Endothelial cell of umbilical vein (primary cell): Measurements from ENCODE around the gene PARD3B. TPM values are rescaled to one million over a fixed set of nuclear protein-coding genes. Genes with fewer than 3 reads are reported as not detected.
A peak's percentile ranks its signal among the peaks of the same experiment; 100 is the strongest.

ENCODE experiments used
- Bru-seq: library from RNA; stranded (reverse); fragments of 400-500 nt; gene quantifications from one replicate; lab custom pipeline; 2021; lab: Mats Ljungman, UMichigan
- BruChase-seq, 2 experiments: library from RNA; stranded (reverse); fragments of 400-500 nt; gene quantifications; one replicate each; lab custom pipeline; 2021; lab: Mats Ljungman, UMichigan
- BruUV-seq: library from RNA; stranded (reverse); fragments of 400-500 nt; replicated peaks from 2 replicates; lab custom pipeline; 2021; lab: Mats Ljungman, UMichigan
- CTCF ChIA-PET: fragments of 300-600, 350-600 bp; sonication (Branson Sonifier 250); formaldehyde crosslinking; loops from one replicate; lab custom pipeline; 2021; ENCODE audit warnings: antibody characterized with exemption, inconsistent platforms; lab: Charles Lee
- POLR2A ChIA-PET: fragments of 300-600, 350-600 bp; sonication (Branson Sonifier 250); formaldehyde crosslinking; loops from one replicate; lab custom pipeline; 2021; ENCODE audit warnings: antibody characterized with exemption, inconsistent platforms; lab: Charles Lee
- DNase-seq: peaks from one replicate; pipeline ENCODE4 v3.0.0-alpha.2; 2011; ENCODE audit warnings: low read depth, low spot score
- FAIRE-seq: peaks from 2 replicates; lab custom pipeline; 2011; peaks lifted over from hg19 to GRCh38; lab: Jason Lieb, UNC
- H2AFZ ChIP-seq: 2 replicates; pipeline ENCODE4 v1.6.0; 2012; ENCODE audit warnings: low read depth, low read length, control low read depth, inconsistent platforms
- H3K27ac ChIP-seq: 2 replicates; pipeline ENCODE4 v1.5.1; 2011; ENCODE audit warnings: low read depth, mild to moderate bottlenecking, control low read depth, low read length, moderate library complexity; ENCODE audit not compliant: insufficient read depth
- H3K27me3 ChIP-seq, 2 experiments: 2 replicates each; pipeline versions ENCODE4 v1.6.0 to v1.6.1; 2011; ENCODE audit warnings: low read length in 2 of 2, mixed read lengths in 1 of 2; ENCODE audit not compliant: control insufficient read depth in 2 of 2, insufficient read depth in 2 of 2
- H3K36me3 ChIP-seq, 2 experiments: 2 replicates in 1 of 2; 3 replicates in 1 of 2; pipeline ENCODE4 v1.5.1; 2011; ENCODE audit warnings: low read length in 2 of 2, mild to moderate bottlenecking in 1 of 2, moderate library complexity in 1 of 2; ENCODE audit not compliant: control insufficient read depth in 2 of 2, insufficient read depth in 2 of 2; ENCODE audit errors: extremely low read depth in 1 of 2
- H3K4me1 ChIP-seq: 3 replicates; pipeline ENCODE4 v1.5.1; 2011; ENCODE audit warnings: mild to moderate bottlenecking, low read length; ENCODE audit not compliant: control insufficient read depth, insufficient read depth; ENCODE audit errors: extremely low read depth
- H3K4me2 ChIP-seq: 2 replicates; pipeline ENCODE4 v1.6.1; 2011; ENCODE audit warnings: low read length, control low read depth, mixed read lengths; ENCODE audit not compliant: insufficient read depth
- H3K4me3 ChIP-seq, 3 experiments: fragments of 200-600 bp in 1 of 3; sonication (generic), shearing (Covaris generic) in 1 of 3; replicated peaks in 1 of 3; 2 replicates each; pipeline ENCODE4 v1.5.1; 2011 to 2016; ENCODE audit warnings: control low read depth in 3 of 3, low read length in 3 of 3, mild to moderate bottlenecking in 2 of 3, inconsistent platforms in 1 of 3, low read depth in 1 of 3, moderate library complexity in 1 of 3; ENCODE audit not compliant: insufficient read depth in 1 of 3
- H3K79me2 ChIP-seq: 2 replicates; pipeline ENCODE4 v1.6.0; 2012; ENCODE audit warnings: low read length, inconsistent platforms; ENCODE audit not compliant: control insufficient read depth, insufficient read depth
- H3K9ac ChIP-seq: replicated peaks from 2 replicates; pipeline ENCODE3; 2011; ENCODE audit warnings: low read length, control low read depth; ENCODE audit not compliant: insufficient read depth; ENCODE audit errors: extremely low read depth
- H3K9me1 ChIP-seq: replicated peaks from 3 replicates; pipeline ENCODE4 v1.6.0; 2011; ENCODE audit warnings: mild to moderate bottlenecking, low read length; ENCODE audit not compliant: control insufficient read depth, insufficient read depth; ENCODE audit errors: extremely low read depth
- H3K9me3 ChIP-seq: replicated peaks from 2 replicates; pipeline ENCODE4 v1.5.1; 2012; ENCODE audit warnings: low read length, inconsistent platforms; ENCODE audit not compliant: control insufficient read depth, insufficient read depth
- H4K20me1 ChIP-seq: replicated peaks from 2 replicates; pipeline ENCODE3; 2011; ENCODE audit warnings: mild to moderate bottlenecking, low read length; ENCODE audit not compliant: control insufficient read depth, insufficient read depth; ENCODE audit errors: extremely low read depth
- EZH2 ChIP-seq: IDR thresholded peaks from 2 replicates; pipeline ENCODE4 v1.6.1; 2012; ENCODE audit warnings: borderline replicate concordance, low read depth, mild to moderate bottlenecking, moderate library complexity, low read length, inconsistent platforms; ENCODE audit not compliant: severe bottlenecking
- POLR2AphosphoS5 ChIP-seq: IDR thresholded peaks from 2 replicates; pipeline ENCODE4 v1.6.1; 2012; ENCODE audit warnings: low read depth, mild to moderate bottlenecking, control low read depth, low read length, moderate library complexity; ENCODE audit not compliant: insufficient read depth
- dilution Hi-C: fragments of 300-500 bp; cut with MboI; formaldehyde crosslinking; loops from one replicate; pipeline ENCODE4 v1.15.0; 2019; ENCODE audit warnings: low sequenced_read_pairs; ENCODE audit not compliant: extremely low pct_ligation_motif_present
- intact Hi-C: fragments of 100-400 bp; cut with micrococcal nuclease; formaldehyde crosslinking; loops from one replicate; pipeline ENCODE4 v1.10.0; 2022
- long read RNA-seq: library from polyadenylated mRNA; stranded (forward); transcript quantifications from one replicate; pipeline ENCODE4 v2.0.0, GENCODE V29; 2021
- polyA minus RNA-seq, 3 experiments: library from RNA; depleted of rRNA, polyadenylated mRNA; stranded (reverse); fragments of >200 nt; gene quantifications; 1 replicate in 1 of 3; 2 replicates in 2 of 3; pipeline ENCODE4 v1.2.3, GENCODE V29; 2011
- polyA plus RNA-seq, 4 experiments: library from polyadenylated mRNA; depleted of rRNA in 3 of 4; stranded (reverse) in 3 of 4; unstranded in 1 of 4; fragments of >200 nt; gene quantifications; 2 replicates each; pipeline versions ENCODE4 v1.2.1 to v1.2.3, GENCODE V29; 2011 to 2012; ENCODE audit warnings: missing spikeins in 1 of 4
- total RNA-seq: library from RNA; stranded (reverse); gene quantifications from 2 replicates; pipeline ENCODE4 v1.2.3, GENCODE V29; 2021

PARD3B gene, protein sequence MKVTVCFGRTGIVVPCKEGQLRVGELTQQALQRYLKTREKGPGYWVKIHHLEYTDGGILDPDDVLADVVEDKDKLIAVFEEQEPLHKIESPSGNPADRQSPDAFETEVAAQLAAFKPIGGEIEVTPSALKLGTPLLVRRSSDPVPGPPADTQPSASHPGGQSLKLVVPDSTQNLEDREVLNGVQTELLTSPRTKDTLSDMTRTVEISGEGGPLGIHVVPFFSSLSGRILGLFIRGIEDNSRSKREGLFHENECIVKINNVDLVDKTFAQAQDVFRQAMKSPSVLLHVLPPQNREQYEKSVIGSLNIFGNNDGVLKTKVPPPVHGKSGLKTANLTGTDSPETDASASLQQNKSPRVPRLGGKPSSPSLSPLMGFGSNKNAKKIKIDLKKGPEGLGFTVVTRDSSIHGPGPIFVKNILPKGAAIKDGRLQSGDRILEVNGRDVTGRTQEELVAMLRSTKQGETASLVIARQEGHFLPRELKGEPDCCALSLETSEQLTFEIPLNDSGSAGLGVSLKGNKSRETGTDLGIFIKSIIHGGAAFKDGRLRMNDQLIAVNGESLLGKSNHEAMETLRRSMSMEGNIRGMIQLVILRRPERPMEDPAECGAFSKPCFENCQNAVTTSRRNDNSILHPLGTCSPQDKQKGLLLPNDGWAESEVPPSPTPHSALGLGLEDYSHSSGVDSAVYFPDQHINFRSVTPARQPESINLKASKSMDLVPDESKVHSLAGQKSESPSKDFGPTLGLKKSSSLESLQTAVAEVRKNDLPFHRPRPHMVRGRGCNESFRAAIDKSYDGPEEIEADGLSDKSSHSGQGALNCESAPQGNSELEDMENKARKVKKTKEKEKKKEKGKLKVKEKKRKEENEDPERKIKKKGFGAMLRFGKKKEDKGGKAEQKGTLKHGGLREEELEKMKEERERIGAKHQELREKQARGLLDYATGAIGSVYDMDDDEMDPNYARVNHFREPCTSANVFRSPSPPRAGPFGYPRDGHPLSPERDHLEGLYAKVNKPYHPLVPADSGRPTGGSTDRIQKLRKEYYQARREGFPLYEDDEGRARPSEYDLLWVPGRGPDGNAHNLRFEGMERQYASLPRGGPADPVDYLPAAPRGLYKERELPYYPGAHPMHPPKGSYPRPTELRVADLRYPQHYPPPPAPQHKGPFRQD (N-terminal part only)
- total RNA-seq (17.7 and 30.9 TPM in 2 replicates), polyA plus RNA-seq (2.1 and 2.2 TPM in 2 replicates), polyA minus RNA-seq (21.4 and 22.9 TPM in 2 replicates), Bru-seq, nascent RNA (percentile 80 among the genes with signal in this experiment), BruChase-seq, experiment 1, labeled RNA remaining after a 6-hour chase (percentile 55 among the genes with signal in this experiment), BruChase-seq, experiment 2, labeled RNA remaining after a 2-hour chase (percentile 66 among the genes with signal in this experiment)
- polyA plus RNA-seq (2011; cell fraction: cytosol; rRNA removed): 2.3 and 2.6 TPM in 2 replicates
- polyA plus RNA-seq (2011; cell fraction: nucleus; rRNA removed): 11.4 and 14.4 TPM in 2 replicates
- polyA plus RNA-seq (2012): 5.5 and 6.3 TPM in 2 replicates
- polyA minus RNA-seq (2011; cell fraction: cytosol; rRNA and poly(A)+ RNA removed): 0.72 TPM
- 89.0 and 90.6 TPM in 2 replicates for polyA minus RNA-seq (2011; cell fraction: nucleus; rRNA and poly(A)+ RNA removed)
- long read RNA-seq, partial matches to known transcripts: 5 of 15 reads
- long read RNA-seq, other reads (novel, unspliced or antisense): 10 of 15 reads

DNA sequence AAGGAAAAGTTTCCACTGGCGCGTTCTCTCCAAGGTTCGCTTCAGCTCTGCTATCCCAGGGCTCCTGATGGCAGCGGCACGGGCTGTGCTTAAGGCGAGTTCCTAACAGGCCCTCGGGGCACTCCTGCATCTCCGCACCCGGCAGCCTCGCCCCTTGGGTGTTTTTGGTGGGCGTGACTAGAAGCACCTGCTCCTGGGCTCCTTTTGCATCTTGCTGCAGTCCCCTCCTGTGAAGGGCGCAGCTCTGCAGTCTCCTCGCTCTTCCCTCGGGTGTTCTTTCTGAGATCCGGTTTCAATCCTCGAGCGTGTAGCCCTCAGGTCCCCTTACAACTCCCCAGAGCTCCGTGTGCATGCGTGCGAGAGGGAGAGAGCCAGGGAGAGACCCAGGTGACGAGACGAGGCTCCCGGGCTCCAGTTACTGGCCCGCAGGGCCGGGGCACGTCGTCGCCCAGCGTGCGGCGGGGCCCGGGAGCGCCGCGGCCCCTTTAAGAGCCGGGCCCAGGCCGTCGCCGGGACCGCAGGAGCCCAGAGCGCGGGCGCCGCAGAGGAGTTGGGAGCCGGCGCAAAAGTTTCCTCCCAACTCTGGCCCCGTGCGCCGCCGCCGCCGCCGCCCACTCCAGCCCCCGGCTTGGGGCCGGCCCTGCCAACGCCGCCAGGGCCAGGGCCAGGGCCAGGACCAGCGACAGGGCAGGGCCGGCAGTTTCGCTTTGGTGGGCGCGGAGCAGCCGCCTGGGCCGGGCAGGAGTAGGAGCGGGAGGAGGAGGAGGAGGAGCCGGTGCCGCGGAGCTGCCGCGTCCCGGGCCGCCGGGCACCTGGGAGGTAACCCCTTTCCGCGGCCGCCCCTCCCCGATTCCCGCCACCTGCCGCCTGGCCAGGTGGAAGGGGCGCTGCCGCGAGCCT is at the start of gene PARD3B:
TSS of gene PARD3B (plus strand) at position 515 of the 900 bp plus-strand sequence. CDS start 525 bp downstream, outside the sequence.
- no TSS peak for BruUV-seq
- POLR2A ChIA-PET: interaction anchor here (0.8 to 1.2 kb wide), 2 partner anchors 1137 to 1139 kb away, joined by 3 read pairs; partner anchors contain the start of gene NRP2
- no peaks in the 10 kb centered on the region for H3K9me1 ChIP-seq
- H3K27me3 ChIP-seq: no peaks in the 10 kb centered on the region
- no peaks in the 10 kb centered on the region for H3K9me3 ChIP-seq
- H3K4me2 ChIP-seq: peak within 1 kb of the TSS; percentile 92
- no peaks in the 10 kb centered on the region for H3K36me3 ChIP-seq
- H2AFZ ChIP-seq: peak within 1 kb of the TSS; percentile 97
- peaks cover 22% of the 10 kb centered on the region for H3K4me1 ChIP-seq
- no peaks in the 10 kb centered on the region for H4K20me1 ChIP-seq
- H3K27ac ChIP-seq: peak within 1 kb of the TSS; percentile 67
- no peak for TF ChIP-seq EZH2
- TF ChIP-seq POLR2AphosphoS5: peak; percentile 61
- peak within 1 kb of the TSS; percentile 78 to 90 (median 87) for H3K4me3 ChIP-seq
- dilution Hi-C loops: no loop called here
- peaks cover 11% of the 10 kb centered on the region for H3K79me2 ChIP-seq
- CTCF ChIA-PET: interaction anchor here (1.2 to 2.3 kb wide), 3 partner anchors 140 to 147 kb away, joined by 3 to 16 read pairs (median 9); no protein-coding TSS in a partner anchor
- H3K9ac ChIP-seq: peak within 1 kb of the TSS; percentile 94
- intact Hi-C loops: loop anchor here (1.0 to 10.0 kb wide), 3 partner anchors 93 to 300 kb away; no protein-coding TSS in a partner anchor
- peak; percentile 61 for FAIRE-seq
- peak; percentile 74 for DNase-seq
